ENCODE data around the gene HASPIN. TPM values are rescaled to one million over a fixed set of nuclear protein-coding genes. Genes with fewer than 3 reads are reported as not detected.

HASPIN gene
- total and polyA plus RNA-seq, 2 of the 13 experiments (the other 11 are each of a cell fraction or from before 2014, with no cell fraction given) = 2.7 to 8.1 TPM

- H2AFZ ChIP-seq (ENCODE audit: low read length) = no peak overlapping the region
- FAIRE-seq (no peak), ATAC-seq (no peak), DNase-seq (ENCODE audit: low spot score) (no peak)
- H3K36me3 ChIP-seq (replicated peaks in 1 of 2; ENCODE audit: control insufficient read depth in 1 of 2, insufficient read depth in 2 of 2, low read length in 2 of 2) = no peaks in the 10 kb centered on the region
- H3K4me3 ChIP-seq (replicated peaks in 1 of 3; ENCODE audit: insufficient read depth in 1 of 3, low read depth in 2 of 3, low read length in 3 of 3) = no peak overlapping the region; a peak in 1 of 6 replicates
- in situ Hi-C loops (cut with HindIII; ENCODE audit: extremely low pct_ligation_motif_present, low pct_unique_long_range_greater_than_20kb) (no loop called here), intact Hi-C loops (cut with micrococcal nuclease; ENCODE audit: unreplicated experiment) (loop anchor here (5.0 kb wide), 2 partner anchors 51 to 146 kb away; no protein-coding TSS in a partner anchor)
- POLR2A ChIA-PET = no interaction called here
- 16% methylated on average over 12 of the region's 20 CpGs for WGBS (ENCODE audit: low lambda C conversion rate)
- H3K4me1 ChIP-seq (ENCODE audit: insufficient read depth, low read length) = peaks cover 14% of the 10 kb centered on the region
- no peaks in the 10 kb centered on the region for H3K79me2 ChIP-seq (ENCODE audit: insufficient read depth, low read length)
- H3K9me3 ChIP-seq (ENCODE audit: low read length) = no peaks in the 10 kb centered on the region
- H3K27ac ChIP-seq (ENCODE audit: extremely low read length, insufficient read depth, low read length) = no peak overlapping the region
- H3K9ac ChIP-seq (ENCODE audit: insufficient read depth, low read depth, low read length) = no peak overlapping the region
- CTCF ChIA-PET (ENCODE audit: low intra/inter-chr PET ratio, low total read pairs) = no interaction called here
- peaks cover 2 to 7% of the 10 kb centered on the region in 2 experiments; a peak in 4 of 5 replicates for H3K27me3 ChIP-seq (ENCODE audit: control insufficient read depth in 1 of 2, insufficient read depth in 2 of 2, low read length in 2 of 2)
- BruUV-seq (replicated peaks) = no TSS peak
- no peaks in the 10 kb centered on the region for H4K20me1 ChIP-seq (ENCODE audit: insufficient read depth, low read length)
- peak overlapping the region; percentile 29 for H3K4me2 ChIP-seq (ENCODE audit: low read depth, low read length)
- TF ChIP-seq PHF20 (CRISPR knock-in tag; IDR thresholded peaks at IDR 0.05) (no peak), SP140L (CRISPR knock-in tag; IDR thresholded peaks at IDR 0.05; ENCODE audit: borderline replicate concordance) (no peak), TBX3 (IDR thresholded peaks at IDR 0.05; ENCODE audit: borderline replicate concordance) (no peak), STAT6 (CRISPR knock-in tag; IDR thresholded peaks at IDR 0.05; ENCODE audit: borderline replicate concordance) (no peak), MTF1 (CRISPR knock-in tag; IDR thresholded peaks at IDR 0.05) (no peak), AGO2 (optimal IDR thresholded peaks at IDR 0.05; ENCODE audit: low read depth, low read length) (no peak), BCL6 (CRISPR knock-in tag; IDR thresholded peaks at IDR 0.05) (no peak), TOE1 (CRISPR knock-in tag; IDR thresholded peaks at IDR 0.05) (no peak), ZNF441 (CRISPR knock-in tag; IDR thresholded peaks at IDR 0.05; ENCODE audit: borderline replicate concordance) (peak; percentile 93), ZSCAN20 (CRISPR knock-in tag; IDR thresholded peaks at IDR 0.05; ENCODE audit: borderline replicate concordance) (no peak)
- TF ChIP-seq, protein P1, sequence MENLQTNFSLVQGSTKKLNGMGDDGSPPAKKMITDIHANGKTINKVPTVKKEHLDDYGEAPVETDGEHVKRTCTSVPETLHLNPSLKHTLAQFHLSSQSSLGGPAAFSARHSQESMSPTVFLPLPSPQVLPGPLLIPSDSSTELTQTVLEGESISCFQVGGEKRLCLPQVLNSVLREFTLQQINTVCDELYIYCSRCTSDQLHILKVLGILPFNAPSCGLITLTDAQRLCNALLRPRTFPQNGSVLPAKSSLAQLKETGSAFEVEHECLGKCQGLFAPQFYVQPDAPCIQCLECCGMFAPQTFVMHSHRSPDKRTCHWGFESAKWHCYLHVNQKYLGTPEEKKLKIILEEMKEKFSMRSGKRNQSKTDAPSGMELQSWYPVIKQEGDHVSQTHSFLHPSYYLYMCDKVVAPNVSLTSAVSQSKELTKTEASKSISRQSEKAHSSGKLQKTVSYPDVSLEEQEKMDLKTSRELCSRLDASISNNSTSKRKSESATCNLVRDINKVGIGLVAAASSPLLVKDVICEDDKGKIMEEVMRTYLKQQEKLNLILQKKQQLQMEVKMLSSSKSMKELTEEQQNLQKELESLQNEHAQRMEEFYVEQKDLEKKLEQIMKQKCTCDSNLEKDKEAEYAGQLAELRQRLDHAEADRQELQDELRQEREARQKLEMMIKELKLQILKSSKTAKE (CRISPR knock-in tag; IDR thresholded peaks at IDR 0.05; ENCODE audit: borderline replicate concordance) = no peak
- TF ChIP-seq, protein P2, sequence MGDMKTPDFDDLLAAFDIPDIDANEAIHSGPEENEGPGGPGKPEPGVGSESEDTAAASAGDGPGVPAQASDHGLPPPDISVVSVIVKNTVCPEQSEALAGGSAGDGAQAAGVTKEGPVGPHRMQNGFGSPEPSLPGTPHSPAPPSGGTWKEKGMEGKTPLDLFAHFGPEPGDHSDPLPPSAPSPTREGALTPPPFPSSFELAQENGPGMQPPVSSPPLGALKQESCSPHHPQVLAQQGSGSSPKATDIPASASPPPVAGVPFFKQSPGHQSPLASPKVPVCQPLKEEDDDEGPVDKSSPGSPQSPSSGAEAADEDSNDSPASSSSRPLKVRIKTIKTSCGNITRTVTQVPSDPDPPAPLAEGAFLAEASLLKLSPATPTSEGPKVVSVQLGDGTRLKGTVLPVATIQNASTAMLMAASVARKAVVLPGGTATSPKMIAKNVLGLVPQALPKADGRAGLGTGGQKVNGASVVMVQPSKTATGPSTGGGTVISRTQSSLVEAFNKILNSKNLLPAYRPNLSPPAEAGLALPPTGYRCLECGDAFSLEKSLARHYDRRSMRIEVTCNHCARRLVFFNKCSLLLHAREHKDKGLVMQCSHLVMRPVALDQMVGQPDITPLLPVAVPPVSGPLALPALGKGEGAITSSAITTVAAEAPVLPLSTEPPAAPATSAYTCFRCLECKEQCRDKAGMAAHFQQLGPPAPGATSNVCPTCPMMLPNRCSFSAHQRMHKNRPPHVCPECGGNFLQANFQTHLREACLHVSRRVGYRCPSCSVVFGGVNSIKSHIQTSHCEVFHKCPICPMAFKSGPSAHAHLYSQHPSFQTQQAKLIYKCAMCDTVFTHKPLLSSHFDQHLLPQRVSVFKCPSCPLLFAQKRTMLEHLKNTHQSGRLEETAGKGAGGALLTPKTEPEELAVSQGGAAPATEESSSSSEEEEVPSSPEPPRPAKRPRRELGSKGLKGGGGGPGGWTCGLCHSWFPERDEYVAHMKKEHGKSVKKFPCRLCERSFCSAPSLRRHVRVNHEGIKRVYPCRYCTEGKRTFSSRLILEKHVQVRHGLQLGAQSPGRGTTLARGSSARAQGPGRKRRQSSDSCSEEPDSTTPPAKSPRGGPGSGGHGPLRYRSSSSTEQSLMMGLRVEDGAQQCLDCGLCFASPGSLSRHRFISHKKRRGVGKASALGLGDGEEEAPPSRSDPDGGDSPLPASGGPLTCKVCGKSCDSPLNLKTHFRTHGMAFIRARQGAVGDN (CRISPR knock-in tag; IDR thresholded peaks at IDR 0.05) = peak; percentile 36
- TF ChIP-seq, protein P3, sequence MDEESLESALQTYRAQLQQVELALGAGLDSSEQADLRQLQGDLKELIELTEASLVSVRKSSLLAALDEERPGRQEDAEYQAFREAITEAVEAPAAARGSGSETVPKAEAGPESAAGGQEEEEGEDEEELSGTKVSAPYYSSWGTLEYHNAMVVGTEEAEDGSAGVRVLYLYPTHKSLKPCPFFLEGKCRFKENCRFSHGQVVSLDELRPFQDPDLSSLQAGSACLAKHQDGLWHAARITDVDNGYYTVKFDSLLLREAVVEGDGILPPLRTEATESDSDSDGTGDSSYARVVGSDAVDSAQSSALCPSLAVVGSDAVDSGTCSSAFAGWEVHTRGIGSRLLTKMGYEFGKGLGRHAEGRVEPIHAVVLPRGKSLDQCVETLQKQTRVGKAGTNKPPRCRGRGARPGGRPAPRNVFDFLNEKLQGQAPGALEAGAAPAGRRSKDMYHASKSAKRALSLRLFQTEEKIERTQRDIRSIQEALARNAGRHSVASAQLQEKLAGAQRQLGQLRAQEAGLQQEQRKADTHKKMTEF (CRISPR knock-in tag; IDR thresholded peaks at IDR 0.05) = no peak
Observed at GRCh38 chr17:3681565-3681964, 42.1 kb upstream of the HASPIN start.

Measured in HepG2 (cell line).